GM18507 (cell line): Measurements from ENCODE around the gene ENTPD2.
"Not testable (repeated sequence)": the region's sequence is repeated elsewhere in the genome, so short reads cannot be mapped to it uniquely, and the experiment has no call there.

Source experiments
- DNase-seq: peaks from one replicate; pipeline ENCODE4 v3.0.0; 2011; ENCODE audit warnings: low read depth; ENCODE audit not compliant: insufficient read length; ENCODE audit errors: extremely low spot score
- FAIRE-seq: peaks from 2 replicates; lab custom pipeline; 2011; peaks lifted over from hg19 to GRCh38; lab: Jason Lieb, UNC

The ENTPD2 gene

GRCh38 chr9:137066096-137066861 lies 12.4 kb upstream of the ENTPD2 start:
- no peak for FAIRE-seq
- DNase-seq, result no peak

GRCh38 chr9:137065336-137065967 lies 11.6 kb upstream of the ENTPD2 start:
- FAIRE-seq (no peak), DNase-seq (no peak)

- no peak for FAIRE-seq
- DNase-seq, result no peak
Observed at GRCh38 chr9:137064880-137065164, 11.0 kb upstream of the ENTPD2 start.

- DNase-seq (no peak), FAIRE-seq (peak; percentile 70)
Observed at GRCh38 chr9:137064027-137064879, 10.4 kb upstream of the ENTPD2 start.

- DNase-seq (no peak), FAIRE-seq (no peak)
Observed at GRCh38 chr9:137063311-137064026, 9.6 kb upstream of the ENTPD2 start.

GRCh38 chr9:137062798-137063197 lies 8.9 kb upstream of the ENTPD2 start:
- not testable (repeated sequence) for DNase-seq, FAIRE-seq

- FAIRE-seq (no peak), DNase-seq (no peak)
Observed at GRCh38 chr9:137062384-137062783, 8.5 kb upstream of the ENTPD2 start.

GRCh38 chr9:137058521-137059234 lies 4.8 kb upstream of the ENTPD2 start:
- DNase-seq (no peak), FAIRE-seq (no peak)

- FAIRE-seq (no peak), DNase-seq (no peak)
Observed at GRCh38 chr9:137057545-137057944, 3.7 kb upstream of the ENTPD2 start.

- no peak for FAIRE-seq
- DNase-seq, result no peak
Observed at GRCh38 chr9:137056739-137057415, 3.0 kb upstream of the ENTPD2 start.

GRCh38 chr9:137055385-137056364 lies 1.8 kb upstream of the ENTPD2 start:
- FAIRE-seq (no peak), DNase-seq (no peak)

GRCh38 chr9:137054932-137055384 lies 1.1 kb upstream of the ENTPD2 start:
- FAIRE-seq (no peak), DNase-seq (no peak)

GRCh38 chr9:137052998-137053943 lies 590 bp downstream of the ENTPD2 start:
- FAIRE-seq, result no peak
- no peak for DNase-seq

GRCh38 chr9:137052293-137052692 lies 1.6 kb downstream of the ENTPD2 start:
- DNase-seq (no peak), FAIRE-seq (no peak)

GRCh38 chr9:137051145-137051724 lies 2.6 kb downstream of the ENTPD2 start:
- no peak for DNase-seq
- FAIRE-seq, result no peak

GRCh38 chr9:137050570-137050969 lies 3.3 kb downstream of the ENTPD2 start:
- FAIRE-seq, result no peak
- DNase-seq, result no peak
